RWPE2 (cell line): ENCODE data around the gene ALKBH7.

Experiments used
- ATAC-seq: fragments of 200-7000 bp; cut with Tn5 transposase; 3 replicates; pipeline ENCODE4 v1.9.1; 2021; ENCODE audit warnings: low read depth
- DNase-seq: peaks from one replicate; pipeline ENCODE4 v3.0.0-alpha.2; 2020; ENCODE audit warnings: low spot score
- H3K27ac ChIP-seq: fragments of 450-650 bp; 2 replicates; pipeline ENCODE4 v1.5.1; 2017; ENCODE audit warnings: mild to moderate bottlenecking; ENCODE audit not compliant: poor library complexity, severe bottlenecking
- H3K27me3 ChIP-seq: fragments of 250-450 bp; sonication (Bioruptor Pico); 2 replicates; pipeline ENCODE4 v1.5.1; 2021; ENCODE audit warnings: mild to moderate bottlenecking, moderate library complexity; ENCODE audit not compliant: insufficient read depth, poor library complexity, severe bottlenecking
- H3K36me3 ChIP-seq: fragments of 250-450 bp; sonication (Bioruptor Pico); 2 replicates; pipeline ENCODE4 v1.5.1; 2020; ENCODE audit warnings: low read depth, mild to moderate bottlenecking, moderate library complexity
- H3K4me1 ChIP-seq: fragments of 250-450 bp; sonication (Bioruptor Pico); 2 replicates; pipeline ENCODE4 v1.5.1; 2021; ENCODE audit warnings: mild to moderate bottlenecking, moderate library complexity; ENCODE audit not compliant: insufficient read depth, poor library complexity, severe bottlenecking
- H3K4me3 ChIP-seq: fragments of 250-450 bp; sonication (Bioruptor Pico); 2 replicates; pipeline ENCODE4 v1.5.1; 2021; ENCODE audit warnings: mild to moderate bottlenecking, moderate library complexity; ENCODE audit not compliant: severe bottlenecking
- H3K9me3 ChIP-seq: fragments of 250-450 bp; sonication (Bioruptor Pico); 2 replicates; pipeline ENCODE4 v1.5.1; 2021; ENCODE audit warnings: mild to moderate bottlenecking, moderate library complexity; ENCODE audit not compliant: severe bottlenecking
- CTCF ChIP-seq: fragments of 450-650 bp; IDR thresholded peaks from one replicate; pipeline ENCODE4 v1.5.1; 2017; ENCODE audit warnings: mild to moderate bottlenecking, moderate library complexity; ENCODE audit not compliant: poor library complexity, severe bottlenecking

ALKBH7 gene

GRCh38 chr19:6402058-6402457 is 29.5 kb downstream of the ALKBH7 start:
- H3K4me1 ChIP-seq, result no peaks in the 10 kb centered on the region
- TF ChIP-seq CTCF, result no peak
- no peak for DNase-seq
- no peaks in the 10 kb centered on the region for H3K9me3 ChIP-seq
- no peak overlapping the region for H3K4me3 ChIP-seq
- H3K36me3 ChIP-seq, result no peaks in the 10 kb centered on the region
- no peaks in the 10 kb centered on the region for H3K27me3 ChIP-seq
- no peak for ATAC-seq
- no peak overlapping the region for H3K27ac ChIP-seq

GRCh38 chr19:6402837-6403608 is 30.4 kb downstream of the ALKBH7 start:
- no peaks in the 10 kb centered on the region for H3K27me3 ChIP-seq
- no peaks in the 10 kb centered on the region for H3K36me3 ChIP-seq
- ATAC-seq (no peak), DNase-seq (no peak)
- H3K4me1 ChIP-seq, result no peaks in the 10 kb centered on the region
- no peak overlapping the region for H3K27ac ChIP-seq
- no peak for TF ChIP-seq CTCF
- no peak overlapping the region for H3K4me3 ChIP-seq
- H3K9me3 ChIP-seq, result no peaks in the 10 kb centered on the region

- no peaks in the 10 kb centered on the region for H3K27me3 ChIP-seq
- H3K9me3 ChIP-seq, result no peaks in the 10 kb centered on the region
- DNase-seq, result no peak
- no peak overlapping the region for H3K27ac ChIP-seq
- H3K4me1 ChIP-seq, result no peaks in the 10 kb centered on the region
- no peak for ATAC-seq
- no peak for TF ChIP-seq CTCF
- H3K4me3 ChIP-seq, result no peak overlapping the region
- H3K36me3 ChIP-seq, result no peaks in the 10 kb centered on the region
Measured at GRCh38 chr19:6406401-6406800, 33.8 kb downstream of the ALKBH7 start.

GRCh38 chr19:6409346-6409745 is 36.8 kb downstream of the ALKBH7 start:
- Histone ChIP-seq H3K27ac (no peak overlapping the region), H3K4me1 (no peaks in the 10 kb centered on the region), H3K4me3 (no peak overlapping the region), H3K9me3 (no peaks in the 10 kb centered on the region), H3K27me3 (no peaks in the 10 kb centered on the region), H3K36me3 (peaks cover 2% of the 10 kb centered on the region)
- no peak for TF ChIP-seq CTCF
- DNase-seq, result no peak
- no peak for ATAC-seq

- no peak for DNase-seq
- Histone ChIP-seq H3K4me3 (no peak overlapping the region), H3K9me3 (no peaks in the 10 kb centered on the region), H3K27me3 (no peaks in the 10 kb centered on the region), H3K27ac (no peak overlapping the region), H3K36me3 (peaks cover 27% of the 10 kb centered on the region), H3K4me1 (no peaks in the 10 kb centered on the region)
- no peak for TF ChIP-seq CTCF
- ATAC-seq, result 0 out of 3 replicates have a peak, but pooled peaks have one; percentile 15
Measured at GRCh38 chr19:6412061-6412446, 39.5 kb downstream of the ALKBH7 start.
